DND-41 (cell line): ENCODE data around the gene PTPRD.

Source experiments
- ATAC-seq: fragments of 200-7000 bp; cut with Tn5 transposase; 3 replicates; pipeline ENCODE4 v1.9.1; 2021; ENCODE audit warnings: low read depth; ENCODE audit not compliant: insufficient read depth
- DNase-seq: peaks from one replicate; pipeline ENCODE4 v3.0.0-alpha.2; 2020
- H2AFZ ChIP-seq: 2 replicates; pipeline ENCODE4 v1.6.0; 2012; ENCODE audit warnings: low read depth, low read length
- H3K27ac ChIP-seq: 2 replicates; pipeline ENCODE4 v1.5.1; 2012; ENCODE audit warnings: low read length, inconsistent platforms
- H3K27me3 ChIP-seq: fragments of 200-600 bp; sonication (generic); 2 replicates; pipeline ENCODE4 v1.6.0; 2012; ENCODE audit warnings: low read length, mild to moderate bottlenecking, inconsistent platforms; ENCODE audit not compliant: insufficient read depth, poor library complexity
- H3K36me3 ChIP-seq: 2 replicates; pipeline ENCODE4 v1.5.1; 2012; ENCODE audit warnings: low read length, inconsistent platforms; ENCODE audit not compliant: insufficient read depth
- H3K4me1 ChIP-seq: 2 replicates; pipeline ENCODE4 v1.5.1; 2012; ENCODE audit warnings: mild to moderate bottlenecking, low read length; ENCODE audit not compliant: insufficient read depth
- H3K4me2 ChIP-seq: 2 replicates; pipeline ENCODE4 v1.6.0; 2012; ENCODE audit warnings: mild to moderate bottlenecking, moderate library complexity, low read length, inconsistent platforms; ENCODE audit not compliant: insufficient read depth
- H3K4me3 ChIP-seq, 2 experiments: fragments of 200-600 bp in 1 of 2; shearing (Covaris generic) in 1 of 2; 2 replicates each; pipeline ENCODE4 v1.5.1; 2012 to 2016; ENCODE audit warnings: inconsistent platforms in 2 of 2, low read length in 2 of 2, mild to moderate bottlenecking in 2 of 2, low read depth in 1 of 2, moderate library complexity in 1 of 2
- H3K79me2 ChIP-seq: 2 replicates; pipeline ENCODE4 v1.6.0; 2012; ENCODE audit warnings: low read length, inconsistent platforms; ENCODE audit not compliant: insufficient read depth
- H3K9ac ChIP-seq: 2 replicates; pipeline ENCODE4 v1.6.0; 2012; ENCODE audit warnings: low read depth, mild to moderate bottlenecking, inconsistent platforms, low read length, moderate library complexity
- H3K9me3 ChIP-seq: 2 replicates; pipeline ENCODE4 v1.5.1; 2012; ENCODE audit warnings: low read length, moderate library complexity, mild to moderate bottlenecking, inconsistent platforms; ENCODE audit not compliant: insufficient read depth, severe bottlenecking
- H4K20me1 ChIP-seq: 2 replicates; pipeline ENCODE4 v1.6.0; 2012; ENCODE audit warnings: low read length; ENCODE audit not compliant: insufficient read depth
- EZH2 ChIP-seq: IDR thresholded peaks from 3 replicates; pipeline ENCODE4 v1.6.1; 2012; ENCODE audit warnings: borderline replicate concordance, low read depth, mild to moderate bottlenecking, moderate library complexity, low read length, inconsistent platforms; ENCODE audit not compliant: severe bottlenecking
- TF ChIP-seq, protein P1 (sequence below): IDR thresholded peaks from 2 replicates; pipeline ENCODE4 v1.5.1; 2012; ENCODE audit warnings: borderline replicate concordance, low read length, moderate library complexity, mild to moderate bottlenecking; ENCODE audit not compliant: poor library complexity, severe bottlenecking; ENCODE audit errors: extremely low read depth

The PTPRD gene

DNA sequence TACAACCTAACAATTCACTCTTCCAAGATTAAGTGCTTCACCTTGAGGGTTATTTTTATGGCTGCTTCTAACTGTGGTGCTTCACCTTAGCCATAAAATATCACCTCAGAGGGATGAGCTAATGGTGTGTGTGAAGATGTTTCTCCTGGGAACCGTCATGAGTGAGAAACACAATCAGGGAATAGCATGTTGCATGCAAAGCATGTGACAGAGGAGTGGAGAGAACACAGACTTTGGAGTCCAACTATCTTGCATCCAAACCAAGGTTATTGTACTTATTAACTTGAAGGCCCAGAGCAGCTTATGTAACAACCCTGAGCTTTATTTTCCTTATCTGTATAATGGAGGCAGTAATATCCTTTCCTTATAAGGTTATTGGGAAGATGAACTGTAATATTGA is 1724.2 kb downstream of the PTPRD start:
- no peaks in the 10 kb centered on the region for H4K20me1 ChIP-seq
- H3K27me3 ChIP-seq, result no peaks in the 10 kb centered on the region
- H3K9ac ChIP-seq, result no peak overlapping the region
- H2AFZ ChIP-seq, result no peak overlapping the region
- no peaks in the 10 kb centered on the region for H3K79me2 ChIP-seq
- no peaks in the 10 kb centered on the region for H3K9me3 ChIP-seq
- H3K4me3 ChIP-seq, result no peak overlapping the region
- peaks cover 13% of the 10 kb centered on the region for H3K4me1 ChIP-seq
- no peak overlapping the region for H3K4me2 ChIP-seq
- DNase-seq (no peak), ATAC-seq (no peak)
- H3K36me3 ChIP-seq, result no peaks in the 10 kb centered on the region
- TF ChIP-seq, protein P1, sequence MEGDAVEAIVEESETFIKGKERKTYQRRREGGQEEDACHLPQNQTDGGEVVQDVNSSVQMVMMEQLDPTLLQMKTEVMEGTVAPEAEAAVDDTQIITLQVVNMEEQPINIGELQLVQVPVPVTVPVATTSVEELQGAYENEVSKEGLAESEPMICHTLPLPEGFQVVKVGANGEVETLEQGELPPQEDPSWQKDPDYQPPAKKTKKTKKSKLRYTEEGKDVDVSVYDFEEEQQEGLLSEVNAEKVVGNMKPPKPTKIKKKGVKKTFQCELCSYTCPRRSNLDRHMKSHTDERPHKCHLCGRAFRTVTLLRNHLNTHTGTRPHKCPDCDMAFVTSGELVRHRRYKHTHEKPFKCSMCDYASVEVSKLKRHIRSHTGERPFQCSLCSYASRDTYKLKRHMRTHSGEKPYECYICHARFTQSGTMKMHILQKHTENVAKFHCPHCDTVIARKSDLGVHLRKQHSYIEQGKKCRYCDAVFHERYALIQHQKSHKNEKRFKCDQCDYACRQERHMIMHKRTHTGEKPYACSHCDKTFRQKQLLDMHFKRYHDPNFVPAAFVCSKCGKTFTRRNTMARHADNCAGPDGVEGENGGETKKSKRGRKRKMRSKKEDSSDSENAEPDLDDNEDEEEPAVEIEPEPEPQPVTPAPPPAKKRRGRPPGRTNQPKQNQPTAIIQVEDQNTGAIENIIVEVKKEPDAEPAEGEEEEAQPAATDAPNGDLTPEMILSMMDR, result no peak
- H3K27ac ChIP-seq, result no peak overlapping the region

DNA sequence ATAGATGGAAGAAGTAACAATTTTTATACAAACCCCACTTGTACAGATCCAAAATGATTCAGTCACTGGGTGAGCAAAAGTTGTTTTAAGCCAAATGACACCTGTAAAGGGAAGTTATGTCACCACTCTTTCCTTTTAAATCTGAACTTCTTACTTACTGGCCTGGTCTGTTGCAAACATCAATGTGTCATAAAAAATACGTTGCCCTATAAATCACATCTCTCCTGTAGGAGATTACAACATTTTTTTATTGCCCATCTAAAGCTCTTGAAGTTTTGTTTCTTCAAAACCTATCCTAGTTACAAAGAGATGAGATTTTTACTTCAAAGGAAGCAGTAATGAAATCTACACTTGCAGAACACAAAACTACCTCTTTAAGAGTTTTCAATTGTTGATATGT is 1725.4 kb downstream of the PTPRD start:
- Histone ChIP-seq H3K27me3 (no peaks in the 10 kb centered on the region), H3K4me3 (no peak overlapping the region), H3K36me3 (no peaks in the 10 kb centered on the region), H2AFZ (no peak overlapping the region), H3K4me1 (peaks cover 13% of the 10 kb centered on the region), H3K9me3 (no peaks in the 10 kb centered on the region), H4K20me1 (no peaks in the 10 kb centered on the region), H3K9ac (no peak overlapping the region), H3K27ac (no peak overlapping the region), H3K79me2 (no peaks in the 10 kb centered on the region), H3K4me2 (no peak overlapping the region)
- no peak for DNase-seq
- no peak for ATAC-seq
- TF ChIP-seq, protein P1, result no peak
- no peak for TF ChIP-seq EZH2

DNA sequence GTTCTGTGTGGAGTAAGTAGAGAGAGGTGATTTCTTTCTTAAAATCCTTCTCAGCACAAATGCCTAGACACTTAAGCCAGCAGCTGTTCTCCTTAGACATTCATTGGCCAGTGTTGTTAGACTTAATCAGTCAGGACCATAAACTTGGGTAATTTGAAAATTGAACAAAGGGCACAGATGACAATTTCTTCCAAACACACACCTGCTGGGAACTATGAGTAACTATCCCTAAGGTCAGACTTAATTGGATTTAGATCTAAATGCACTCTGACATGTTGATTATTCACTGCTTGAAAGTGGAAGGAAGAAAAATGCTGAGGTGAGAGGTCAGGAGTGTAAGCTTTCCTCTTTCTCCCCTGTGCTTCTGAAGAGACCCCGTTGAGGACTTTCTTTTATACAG is 1729.5 kb downstream of the PTPRD start:
- Histone ChIP-seq H3K36me3 (no peaks in the 10 kb centered on the region), H3K4me3 (no peak overlapping the region), H3K27me3 (no peaks in the 10 kb centered on the region), H3K27ac (no peak overlapping the region), H3K79me2 (no peaks in the 10 kb centered on the region), H2AFZ (no peak overlapping the region), H4K20me1 (no peaks in the 10 kb centered on the region), H3K4me1 (peaks cover 11% of the 10 kb centered on the region), H3K4me2 (no peak overlapping the region), H3K9ac (no peak overlapping the region), H3K9me3 (no peaks in the 10 kb centered on the region)
- no peak for ATAC-seq
- no peak for DNase-seq
- TF ChIP-seq EZH2, result no peak
- TF ChIP-seq, protein P1, result no peak

DNA sequence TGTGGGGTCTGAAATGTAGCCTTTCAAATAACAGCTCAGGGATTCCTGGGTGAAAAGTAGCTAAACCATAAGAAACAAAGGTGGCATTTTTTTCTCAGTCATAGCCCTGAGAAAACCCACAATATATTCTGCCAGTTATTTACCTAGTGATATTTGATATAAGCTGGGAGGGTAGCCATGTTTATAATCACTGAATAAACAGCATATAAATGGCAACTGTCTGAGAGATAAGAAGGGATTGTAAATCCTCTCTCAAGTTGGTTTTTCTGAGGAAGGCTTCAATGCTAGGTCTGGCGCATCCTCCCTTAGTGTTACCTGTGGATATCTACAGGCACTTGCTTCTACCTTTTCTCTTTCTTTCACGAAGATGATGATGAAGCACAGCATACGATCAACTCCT is 1732.7 kb downstream of the PTPRD start:
- no peak overlapping the region for H3K4me3 ChIP-seq
- no peak overlapping the region for H2AFZ ChIP-seq
- TF ChIP-seq, protein P1, result no peak
- no peak for TF ChIP-seq EZH2
- H3K27ac ChIP-seq, result no peak overlapping the region
- no peaks in the 10 kb centered on the region for H4K20me1 ChIP-seq
- no peaks in the 10 kb centered on the region for H3K4me1 ChIP-seq
- DNase-seq (no peak), ATAC-seq (no peak)
- no peaks in the 10 kb centered on the region for H3K79me2 ChIP-seq
- H3K9ac ChIP-seq, result no peak overlapping the region
- no peaks in the 10 kb centered on the region for H3K9me3 ChIP-seq
- H3K36me3 ChIP-seq, result no peaks in the 10 kb centered on the region
- H3K4me2 ChIP-seq, result no peak overlapping the region
- H3K27me3 ChIP-seq, result no peaks in the 10 kb centered on the region
